Right cardiac atrium (tissue), 5 donors: Measurements from ENCODE around the gene NEGR1. TPM values are rescaled to one million over a fixed set of nuclear protein-coding genes. Genes with fewer than 3 reads are reported as not detected.

Experiments used
- ATAC-seq, 2 donors: fragments of 200-7000 bp; cut with Tn5 transposase; one replicate each; pipeline versions ENCODE4 v1.8.0 to v1.9.1; 2020; ENCODE audit warnings: moderate library complexity in 2 of 2, mild to moderate bottlenecking in 1 of 2
- DNase-seq, 3 donors: peaks; one replicate each; pipeline ENCODE4 v3.0.0-alpha.2; 2020
- H3K27ac ChIP-seq: one replicate; pipeline ENCODE4 v1.5.1; 2013; ENCODE audit warnings: mild to moderate bottlenecking, low read length, control low read depth, moderate library complexity
- H3K27me3 ChIP-seq: one replicate; pipeline ENCODE4 v1.6.1; 2013; ENCODE audit not compliant: control insufficient read depth, insufficient read depth
- H3K4me1 ChIP-seq: one replicate; pipeline ENCODE4 v1.6.1; 2013; ENCODE audit warnings: low read length; ENCODE audit not compliant: control insufficient read depth, insufficient read depth
- H3K4me3 ChIP-seq: one replicate; pipeline ENCODE4 v1.5.1; 2013; ENCODE audit warnings: low read length, control low read depth
- H3K9me3 ChIP-seq: one replicate; pipeline ENCODE4 v1.6.1; 2013; ENCODE audit warnings: low read length; ENCODE audit not compliant: control insufficient read depth
- WGBS: extraction: QIAGEN DNeasy Blood & Tissue Kit; methylation state at CpG from one replicate; pipeline ENCODE4 v1.1.7; 2013; 5-methylcytosine and 5-hydroxymethylcytosine counted together
- intact Hi-C, 4 donors: fragments of 100-400 bp; cut with DNase I; formaldehyde crosslinking; loops; one replicate each; pipeline versions ENCODE4 v1.11.0 to v1.14.0; 2022 to 2023
- long read RNA-seq, 4 donors: library from polyadenylated mRNA; unstranded; transcript quantifications; one replicate each; pipeline ENCODE4 v2.0.0, GENCODE V29; 2020 to 2021
- polyA plus RNA-seq: library from polyadenylated mRNA; stranded (reverse); fragments of 200-250 nt; gene quantifications from one replicate; pipeline ENCODE4 v1.2.3, GENCODE V29; 2013
- total RNA-seq, 4 donors: library from RNA; stranded (reverse); fragmentation: NEBNext Ultra II Directional; extraction: Animal tissue kit (Norgen Biotek cat#: 25700); gene quantifications; one replicate each; pipeline ENCODE4 v1.2.1, GENCODE V29; 2021
- donor health status: healthy with polysubstance abuse.
- donor health status: DM: no; HTN: yes; CAD: no.
- donor health status: DM: no; HTN: no; CAD: no.
- donor health status: DM: no; HTN: yes; CAD: no; lungs with severe emphysema.
- donor health status: DM: yes; HTN: yes; CAD: no.

NEGR1 gene
- total RNA-seq (10 to 100 TPM; 17.2 to 26.1 (median 24.9) TPM), polyA plus RNA-seq (9.1 TPM)
- long read RNA-seq, donor 1, partial matches to known transcripts, result 13 of 18 reads
- long read RNA-seq, donor 1, other reads (novel, unspliced or antisense), result 5 of 18 reads
- long read RNA-seq, donor 2, partial matches to known transcripts, result 7 of 7 reads
- long read RNA-seq, donor 2, other reads (novel, unspliced or antisense), result 0 of 7 reads
- long read RNA-seq, donor 3, partial matches to known transcripts, result 28 of 35 reads
- long read RNA-seq, donor 3, other reads (novel, unspliced or antisense), result 7 of 35 reads
- long read RNA-seq, donor 4, partial matches to known transcripts, result 0 of 1 reads
- long read RNA-seq, donor 4, other reads (novel, unspliced or antisense), result 1 of 1 reads

DNA sequence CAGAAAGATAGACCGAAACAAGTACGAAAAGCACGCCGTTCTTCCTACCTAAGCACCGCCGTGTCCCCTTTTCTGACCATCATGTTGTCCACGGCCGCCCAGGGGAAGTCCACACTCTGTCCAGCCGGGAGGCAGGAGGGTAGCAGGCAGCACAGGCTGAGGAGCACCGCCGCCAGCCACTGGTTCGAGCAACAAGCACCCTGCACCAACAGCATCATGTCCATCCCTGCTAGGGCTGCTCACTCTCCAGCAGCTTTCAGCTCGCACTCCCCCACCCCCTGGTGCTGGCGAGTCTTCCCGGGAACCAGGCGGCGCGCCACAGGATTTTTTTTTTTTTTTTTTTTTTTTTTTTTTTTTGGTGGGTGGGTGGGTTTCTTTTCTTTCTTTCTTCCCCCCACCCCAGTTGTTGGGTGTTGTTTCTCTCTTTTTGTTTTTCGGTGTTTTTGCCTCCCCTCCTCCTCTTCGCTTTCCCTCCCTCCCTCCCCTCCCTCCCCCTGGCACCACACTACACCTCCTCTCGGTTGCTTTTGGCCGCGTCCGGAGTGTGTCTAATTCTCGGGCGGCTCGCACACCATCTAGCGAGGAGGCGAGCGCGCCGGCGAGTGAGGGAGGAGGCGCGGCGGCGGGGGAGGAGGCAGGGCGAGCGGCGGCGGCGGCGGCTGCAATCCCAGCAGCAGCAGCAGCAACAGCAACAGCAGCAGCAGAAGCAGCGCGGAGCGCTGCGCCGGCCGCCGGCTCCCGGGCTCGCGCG is at the start of gene NEGR1:
NEGR1 (minus strand) TSS at position 269 of the 751 bp plus-strand sequence.
- WGBS, result under 1% methylated on average over 54 of the region's 54 CpGs
- Histone ChIP-seq H3K27me3 (no peaks in the 10 kb centered on the region), H3K9me3 (no peaks in the 10 kb centered on the region), H3K4me3 (peak within 1 kb of the TSS; percentile 57), H3K4me1 (no peaks in the 10 kb centered on the region), H3K27ac (peak within 1 kb of the TSS; percentile 84)
- DNase-seq, result peak; percentile 90 to 96 (median 95)
- peak; percentile 94 for ATAC-seq
- intact Hi-C loops, result no loop called here

DNA sequence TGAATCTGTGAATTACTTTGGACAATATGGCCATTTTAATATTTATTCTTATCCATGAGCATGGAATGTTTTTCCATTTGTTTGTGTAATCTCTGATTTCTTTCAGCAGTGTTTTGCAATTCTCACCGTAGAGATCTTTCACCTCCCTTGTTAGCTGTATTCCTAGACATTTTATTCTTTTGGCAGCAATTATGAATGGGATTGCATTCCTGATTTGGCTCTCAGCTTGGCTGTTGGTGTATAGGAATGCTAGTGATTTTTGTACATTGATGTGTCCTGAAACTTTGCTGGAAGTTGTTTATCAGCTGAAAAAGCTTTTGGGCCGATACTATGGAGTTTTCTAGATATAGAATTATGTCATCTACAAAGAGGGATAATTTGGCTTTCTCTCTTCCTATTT is 44.2 kb upstream of the NEGR1 start:
- Histone ChIP-seq H3K4me1 (no peaks in the 10 kb centered on the region), H3K9me3 (no peaks in the 10 kb centered on the region), H3K4me3 (no peak overlapping the region), H3K27me3 (no peaks in the 10 kb centered on the region), H3K27ac (no peak overlapping the region)
- intact Hi-C loops, result no loop called here
- no peak for DNase-seq
- WGBS, result 39% methylated on average over 2 of the region's 2 CpGs
- ATAC-seq, result no peak

DNA sequence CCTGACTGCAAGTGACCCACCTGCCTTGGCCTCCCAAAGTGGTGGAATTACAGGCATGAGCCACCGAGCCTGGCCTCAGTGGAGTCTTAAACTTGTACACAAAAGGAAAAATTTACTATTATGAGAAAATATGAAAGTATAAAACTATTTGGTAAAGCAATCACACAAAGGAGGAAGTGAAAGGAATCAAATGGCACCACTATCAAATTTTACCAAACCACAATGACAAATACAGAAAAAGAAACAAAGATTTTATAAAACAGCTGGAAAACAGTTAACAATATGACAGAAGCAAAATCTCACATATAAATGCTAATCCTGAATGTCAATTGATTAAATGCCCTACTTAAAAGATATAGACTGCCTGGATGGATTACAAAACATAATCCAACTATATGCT is 42.1 kb upstream of the NEGR1 start:
- ATAC-seq (no peak), DNase-seq (no peak)
- H3K27ac ChIP-seq, result no peak overlapping the region
- H3K27me3 ChIP-seq, result no peaks in the 10 kb centered on the region
- no peaks in the 10 kb centered on the region for H3K4me1 ChIP-seq
- intact Hi-C loops, result no loop called here
- no peak overlapping the region for H3K4me3 ChIP-seq
- WGBS, result 86% methylated on average over 1 of the region's 1 CpG
- H3K9me3 ChIP-seq, result no peaks in the 10 kb centered on the region

DNA sequence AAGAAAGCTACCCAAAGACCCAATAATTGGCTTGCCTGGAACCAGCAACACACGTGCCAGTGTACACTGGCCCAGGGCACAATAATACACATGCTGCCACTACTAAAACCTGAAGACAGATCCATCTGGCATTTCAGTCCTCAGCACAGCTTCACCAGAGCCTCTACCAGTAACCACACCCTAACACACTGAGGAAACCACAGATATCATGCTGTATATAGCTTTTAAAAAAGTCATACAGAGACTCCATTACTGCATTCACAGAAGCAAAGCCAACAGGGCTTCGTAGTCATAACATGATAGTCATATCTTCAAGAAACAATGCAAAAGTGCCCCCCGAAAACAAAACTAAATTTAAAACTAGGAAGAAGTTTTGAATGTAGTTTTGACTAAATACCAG is 40.6 kb upstream of the NEGR1 start:
- intact Hi-C loops, result no loop called here
- no peaks in the 10 kb centered on the region for H3K9me3 ChIP-seq
- H3K4me3 ChIP-seq, result no peak overlapping the region
- no peaks in the 10 kb centered on the region for H3K4me1 ChIP-seq
- no peak overlapping the region for H3K27ac ChIP-seq
- ATAC-seq (no peak), DNase-seq (no peak)
- H3K27me3 ChIP-seq, result no peaks in the 10 kb centered on the region
- 81% methylated on average over 3 of the region's 3 CpGs for WGBS

DNA sequence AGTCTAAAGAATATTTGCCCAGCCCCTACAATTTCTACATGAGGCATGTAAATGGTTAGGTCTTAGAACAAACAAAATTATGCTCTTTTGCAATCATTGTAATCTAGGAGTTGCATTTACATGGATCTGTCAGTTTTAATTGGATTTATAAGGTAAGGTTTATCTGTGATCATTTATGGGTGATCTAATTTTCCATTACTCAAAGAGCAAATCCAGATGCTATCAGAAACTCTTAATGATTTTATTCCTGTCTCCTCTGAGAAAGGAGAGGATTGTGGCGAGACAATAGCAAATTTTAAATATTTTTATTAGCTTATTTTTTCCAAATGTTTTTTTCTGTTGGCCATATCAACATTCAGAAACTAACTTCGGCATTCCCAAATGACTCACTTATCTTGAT is 14.2 kb upstream of the NEGR1 start:
- Histone ChIP-seq H3K4me1 (no peaks in the 10 kb centered on the region), H3K4me3 (no peak overlapping the region), H3K9me3 (no peaks in the 10 kb centered on the region), H3K27me3 (no peaks in the 10 kb centered on the region), H3K27ac (no peak overlapping the region)
- 81% methylated on average over 2 of the region's 2 CpGs for WGBS
- DNase-seq, result no peak
- ATAC-seq, result no peak
- intact Hi-C loops, result no loop called here

DNA sequence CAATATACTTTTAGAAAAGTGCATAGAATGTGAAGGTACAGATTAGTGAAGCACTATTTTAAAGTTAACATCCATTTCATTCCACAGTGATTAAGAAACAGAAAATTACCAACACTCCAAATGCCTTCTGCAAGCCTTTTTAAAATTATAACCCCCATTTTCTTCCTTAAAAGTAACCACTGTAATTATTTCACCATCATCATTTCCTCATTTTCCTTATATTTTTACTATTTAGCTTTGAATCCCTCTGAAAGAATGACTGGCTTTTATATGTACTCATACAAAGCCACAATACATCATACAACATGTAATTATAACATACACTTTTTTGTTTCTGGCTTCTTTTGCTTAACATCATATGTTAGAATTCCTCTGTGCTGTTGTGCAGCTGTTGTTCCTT is 6.5 kb upstream of the NEGR1 start:
- Histone ChIP-seq H3K9me3 (no peaks in the 10 kb centered on the region), H3K27me3 (no peaks in the 10 kb centered on the region), H3K27ac (no peak overlapping the region), H3K4me1 (no peaks in the 10 kb centered on the region), H3K4me3 (no peak overlapping the region)
- ATAC-seq (no peak), DNase-seq (no peak)
- intact Hi-C loops, result no loop called here

DNA sequence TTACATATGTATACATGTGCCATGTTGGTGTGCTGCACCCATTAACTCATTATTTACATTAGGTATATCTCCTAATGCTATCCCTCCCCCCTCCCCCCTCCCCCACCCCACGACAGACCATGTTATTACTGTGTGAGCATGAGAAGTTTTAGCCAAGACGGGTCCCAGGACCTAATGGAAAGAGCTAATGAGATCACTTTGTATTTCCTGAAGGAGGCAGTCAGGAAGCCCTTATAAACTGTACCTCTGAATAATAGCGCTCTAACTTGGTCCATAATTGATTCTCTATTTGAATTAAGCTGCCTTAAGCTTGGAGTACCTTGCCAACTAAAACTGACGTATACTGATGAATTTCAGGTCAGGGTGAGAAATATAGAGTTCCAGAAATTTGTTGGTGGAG is 4.1 kb upstream of the NEGR1 start:
- DNase-seq (no peak), ATAC-seq (no peak)
- Histone ChIP-seq H3K27ac (no peak overlapping the region), H3K27me3 (no peaks in the 10 kb centered on the region), H3K9me3 (no peaks in the 10 kb centered on the region), H3K4me3 (no peak overlapping the region), H3K4me1 (no peaks in the 10 kb centered on the region)
- intact Hi-C loops, result no loop called here
- WGBS, result 59% methylated on average over 4 of the region's 4 CpGs

DNA sequence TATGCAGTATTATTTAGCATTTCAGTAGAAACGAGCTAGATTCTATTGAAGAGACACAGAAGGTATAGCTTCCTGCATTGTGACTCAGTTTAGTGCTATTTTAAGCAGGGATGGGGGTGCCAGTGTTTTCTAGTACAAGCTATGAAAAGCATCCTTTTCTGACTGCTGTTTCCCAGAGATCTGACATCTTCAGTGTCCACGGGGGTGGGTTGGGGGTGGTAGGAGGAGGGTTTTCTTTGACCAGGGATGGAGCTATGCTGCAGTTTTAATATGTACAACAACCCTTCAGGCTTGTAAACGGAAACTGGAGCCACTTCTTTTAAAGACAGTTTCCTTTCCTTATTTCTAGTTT is 2.7 kb upstream of the NEGR1 start:
- H3K4me3 ChIP-seq, result peak overlapping the region; percentile 57
- no peaks in the 10 kb centered on the region for H3K27me3 ChIP-seq
- H3K4me1 ChIP-seq, result no peaks in the 10 kb centered on the region
- no peak overlapping the region for H3K27ac ChIP-seq
- WGBS, result 1% methylated on average over 3 of the region's 3 CpGs
- intact Hi-C loops, result no loop called here
- ATAC-seq (no peak), DNase-seq (peak in 1 of 3 donors; percentile 35)
- no peaks in the 10 kb centered on the region for H3K9me3 ChIP-seq

DNA sequence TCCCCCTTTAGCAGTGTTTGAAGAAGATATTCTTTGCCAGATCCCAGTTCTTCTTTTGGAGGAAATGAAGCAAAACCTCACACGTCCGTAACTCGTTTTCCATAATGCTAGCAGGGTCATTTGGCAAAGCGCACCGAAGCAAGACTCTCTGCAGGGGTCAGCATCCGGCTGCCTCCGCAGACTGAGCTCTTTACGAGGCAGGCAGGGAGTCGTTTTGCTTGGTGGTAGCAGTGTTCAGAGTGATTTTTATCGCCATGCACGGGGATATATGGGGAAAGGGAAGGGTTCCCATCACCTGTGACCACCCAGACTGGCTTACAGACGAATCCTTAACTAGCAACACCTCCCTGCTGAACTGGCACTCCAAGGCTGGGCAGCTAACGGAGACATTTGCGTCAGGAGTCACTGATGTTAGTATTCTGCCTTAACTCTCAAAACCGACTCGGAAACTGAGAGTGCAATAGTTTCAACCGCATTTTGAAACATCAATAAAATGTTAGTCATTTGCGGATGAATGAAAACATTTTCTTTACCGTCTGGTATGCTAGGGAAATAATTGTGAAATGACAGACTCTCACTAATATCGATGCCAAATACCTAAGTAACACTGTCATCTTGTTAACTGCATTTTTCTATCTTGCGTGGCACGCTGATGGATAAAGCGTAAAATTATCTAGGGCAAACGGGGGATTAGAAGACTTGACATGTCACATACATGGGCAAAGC is 2.2 kb upstream of the NEGR1 start:
- DNase-seq (peak; percentile 48 to 80 (median 64)), ATAC-seq (peak; percentile 29 to 34)
- no peaks in the 10 kb centered on the region for H3K27me3 ChIP-seq
- peak overlapping the region; percentile 57 for H3K4me3 ChIP-seq
- peak overlapping the region; percentile 81 for H3K27ac ChIP-seq
- WGBS, result under 1% methylated on average over 24 of the region's 24 CpGs
- no peaks in the 10 kb centered on the region for H3K9me3 ChIP-seq
- H3K4me1 ChIP-seq, result no peaks in the 10 kb centered on the region
- intact Hi-C loops, result no loop called here

DNA sequence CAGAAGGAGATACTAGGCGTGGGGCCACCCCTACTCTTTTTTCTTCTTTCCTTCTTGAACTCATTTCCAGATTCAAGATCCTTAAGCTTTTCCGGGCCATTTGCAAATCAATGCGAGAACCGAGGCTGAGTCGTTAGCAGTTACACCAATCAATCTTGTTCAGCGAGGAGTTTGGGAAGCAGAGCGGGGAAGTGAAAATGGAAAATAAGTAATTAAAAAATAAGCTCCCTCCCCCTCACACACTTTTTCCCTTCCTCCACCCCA is 1.7 kb upstream of the NEGR1 start:
- H3K27me3 ChIP-seq, result no peaks in the 10 kb centered on the region
- no peak for DNase-seq
- peak overlapping the region; percentile 81 for H3K27ac ChIP-seq
- no peaks in the 10 kb centered on the region for H3K4me1 ChIP-seq
- no peak for ATAC-seq
- no peaks in the 10 kb centered on the region for H3K9me3 ChIP-seq
- intact Hi-C loops, result no loop called here
- WGBS, result 1% methylated on average over 7 of the region's 7 CpGs
- peak overlapping the region; percentile 57 for H3K4me3 ChIP-seq

DNA sequence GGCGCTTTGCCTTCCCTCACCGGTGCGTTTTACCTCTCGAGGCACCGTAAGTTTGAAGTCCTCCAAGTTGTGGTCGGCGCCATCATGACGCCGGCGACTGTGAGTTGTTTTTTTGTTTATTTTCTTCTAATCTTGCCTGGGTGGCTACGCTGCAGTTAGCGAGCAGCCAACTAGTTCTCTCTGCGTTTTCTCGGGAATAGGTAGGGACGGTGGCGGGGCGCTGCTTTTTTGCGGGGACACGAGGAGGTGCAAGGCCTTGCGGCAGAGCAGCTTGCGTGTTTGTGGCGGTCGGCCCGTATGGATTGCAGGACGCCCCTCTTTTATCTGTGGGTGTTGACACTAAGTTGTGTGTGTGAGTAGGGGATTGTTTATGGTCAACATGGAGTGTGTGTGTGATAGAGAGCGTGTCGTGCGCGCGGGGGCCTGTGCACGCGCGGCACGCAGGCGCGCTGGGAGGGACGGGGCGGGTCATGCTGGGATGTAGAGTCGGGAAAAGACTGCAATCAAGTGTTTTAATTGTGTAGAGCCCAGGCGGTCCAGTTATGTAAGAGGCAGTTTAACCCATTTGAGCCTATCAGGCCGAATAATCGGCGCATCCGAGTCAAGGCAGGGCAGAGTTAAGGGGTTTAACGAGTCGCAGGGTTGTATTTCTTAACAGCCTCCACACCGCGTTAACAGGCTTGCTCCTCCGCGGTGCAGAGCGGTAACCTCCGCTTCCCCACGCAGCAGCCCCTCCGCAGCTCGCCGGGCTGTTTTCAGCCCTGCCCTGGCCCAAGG is 1.2 kb upstream of the NEGR1 start:
- DNase-seq (peak; percentile 77 to 94 (median 92)), ATAC-seq (peak; percentile 93 to 94)
- Histone ChIP-seq H3K4me3 (peak overlapping the region; percentile 57), H3K27me3 (no peaks in the 10 kb centered on the region), H3K27ac (peak overlapping the region; percentile 84), H3K4me1 (no peaks in the 10 kb centered on the region), H3K9me3 (no peaks in the 10 kb centered on the region)
- WGBS, result under 1% methylated on average over 56 of the region's 56 CpGs
- intact Hi-C loops, result no loop called here
